ENCODE measurements around the gene USO1. TPM values are rescaled to one million over a fixed set of nuclear protein-coding genes. Genes with fewer than 3 reads are reported as not detected.
A peak's percentile ranks its signal among the peaks of the same experiment; 100 is the strongest.

Gene USO1
- total RNA-seq, 1 experiment from 2014 or later: 33.9 TPM

DNA sequence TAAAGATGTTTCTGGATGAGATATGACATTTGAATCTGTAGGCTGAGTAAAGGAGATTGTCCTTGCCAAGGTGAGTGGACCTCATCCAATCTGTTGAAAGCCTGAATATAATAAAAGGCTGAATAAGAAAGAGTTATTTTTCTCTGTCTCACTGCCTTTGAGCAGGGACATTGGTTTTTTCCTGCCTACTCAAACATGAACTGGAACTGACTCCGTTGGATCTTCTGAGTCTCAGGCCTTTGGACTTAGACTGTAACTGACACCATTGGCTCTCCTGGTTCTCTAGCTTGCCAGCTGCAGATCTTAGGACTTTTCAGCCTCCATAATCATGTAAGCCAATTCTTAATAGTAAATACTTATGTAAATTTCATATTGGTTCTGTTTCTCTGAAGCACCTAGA is 134.3 kb downstream of the USO1 start:
- no peaks in the 10 kb centered on the region for H3F3A ChIP-seq (ENCODE audit: insufficient read depth, low read depth)
- DNase-seq: no peak
- no peak overlapping the region for H3K4me2 ChIP-seq
- no peak overlapping the region for H2AFZ ChIP-seq
- intact Hi-C loops (cut with micrococcal nuclease; ENCODE audit: unreplicated experiment): no loop called here
- H3K9me3 ChIP-seq (ENCODE audit: insufficient read depth, low read depth): no peaks in the 10 kb centered on the region
- no peaks in the 10 kb centered on the region for H3K36me3 ChIP-seq (ENCODE audit: low read depth)
- TF ChIP-seq EZH2 (IDR thresholded peaks at IDR 0.05; ENCODE audit: low read depth): no peak
- TF ChIP-seq, protein P1, sequence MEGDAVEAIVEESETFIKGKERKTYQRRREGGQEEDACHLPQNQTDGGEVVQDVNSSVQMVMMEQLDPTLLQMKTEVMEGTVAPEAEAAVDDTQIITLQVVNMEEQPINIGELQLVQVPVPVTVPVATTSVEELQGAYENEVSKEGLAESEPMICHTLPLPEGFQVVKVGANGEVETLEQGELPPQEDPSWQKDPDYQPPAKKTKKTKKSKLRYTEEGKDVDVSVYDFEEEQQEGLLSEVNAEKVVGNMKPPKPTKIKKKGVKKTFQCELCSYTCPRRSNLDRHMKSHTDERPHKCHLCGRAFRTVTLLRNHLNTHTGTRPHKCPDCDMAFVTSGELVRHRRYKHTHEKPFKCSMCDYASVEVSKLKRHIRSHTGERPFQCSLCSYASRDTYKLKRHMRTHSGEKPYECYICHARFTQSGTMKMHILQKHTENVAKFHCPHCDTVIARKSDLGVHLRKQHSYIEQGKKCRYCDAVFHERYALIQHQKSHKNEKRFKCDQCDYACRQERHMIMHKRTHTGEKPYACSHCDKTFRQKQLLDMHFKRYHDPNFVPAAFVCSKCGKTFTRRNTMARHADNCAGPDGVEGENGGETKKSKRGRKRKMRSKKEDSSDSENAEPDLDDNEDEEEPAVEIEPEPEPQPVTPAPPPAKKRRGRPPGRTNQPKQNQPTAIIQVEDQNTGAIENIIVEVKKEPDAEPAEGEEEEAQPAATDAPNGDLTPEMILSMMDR (conservative IDR thresholded peaks at IDR 0.05): no peak
- no peaks in the 10 kb centered on the region for H3K79me2 ChIP-seq (ENCODE audit: low read depth)
- no peaks in the 10 kb centered on the region for H3K9me2 ChIP-seq (ENCODE audit: insufficient read depth)
- no TSS peak for BruUV-seq (replicated peaks)
- POLR2A ChIA-PET (ENCODE audit: unreplicated experiment): no interaction called here
- H3K27me3 ChIP-seq (ENCODE audit: insufficient read depth, low read depth): no peaks in the 10 kb centered on the region
- H3K4me1 ChIP-seq (replicated peaks; ENCODE audit: insufficient read depth): no peaks in the 10 kb centered on the region
- H4K20me1 ChIP-seq (ENCODE audit: insufficient read depth): no peaks in the 10 kb centered on the region
- H3K27ac ChIP-seq: no peak overlapping the region
- no peak overlapping the region for H3K4me3 ChIP-seq
- CTCF ChIA-PET: no interaction called here

DNA sequence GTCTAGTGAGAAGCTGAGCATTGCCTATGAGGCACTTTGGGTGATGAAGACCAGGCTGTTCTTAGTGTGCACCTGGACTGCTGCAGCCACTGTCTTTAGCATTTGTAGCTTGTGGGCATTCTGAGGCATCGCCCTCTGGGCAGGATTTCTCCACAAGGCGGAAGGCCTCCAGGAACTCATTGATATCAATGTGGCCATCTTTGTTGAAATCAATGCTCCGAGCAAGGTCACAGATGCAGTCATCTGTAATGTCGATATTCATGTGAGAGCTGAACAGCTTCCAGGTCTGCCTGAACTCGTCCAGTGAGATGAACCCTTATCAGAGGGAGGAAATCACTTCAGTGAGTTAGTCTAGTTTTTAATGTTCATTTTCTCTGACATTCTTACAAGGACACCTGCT is 136.2 kb downstream of the USO1 start:
- H3F3A ChIP-seq (ENCODE audit: insufficient read depth, low read depth): no peaks in the 10 kb centered on the region
- no peaks in the 10 kb centered on the region for H3K4me1 ChIP-seq (replicated peaks; ENCODE audit: insufficient read depth)
- no TSS peak for BruUV-seq (replicated peaks)
- H3K9me2 ChIP-seq (ENCODE audit: insufficient read depth): no peaks in the 10 kb centered on the region
- no peaks in the 10 kb centered on the region for H3K36me3 ChIP-seq (ENCODE audit: low read depth)
- TF ChIP-seq, protein P1 (conservative IDR thresholded peaks at IDR 0.05): no peak
- TF ChIP-seq EZH2 (IDR thresholded peaks at IDR 0.05; ENCODE audit: low read depth): no peak
- peak in 1 of 2 experiments; percentile 57 for DNase-seq
- no peaks in the 10 kb centered on the region for H3K79me2 ChIP-seq (ENCODE audit: low read depth)
- H3K27ac ChIP-seq: no peak overlapping the region
- ChIA-PET CTCF (no interaction called here), POLR2A (ENCODE audit: unreplicated experiment) (no interaction called here)
- no peaks in the 10 kb centered on the region for H4K20me1 ChIP-seq (ENCODE audit: insufficient read depth)
- H3K9me3 ChIP-seq (ENCODE audit: insufficient read depth, low read depth): no peaks in the 10 kb centered on the region
- intact Hi-C loops (cut with micrococcal nuclease; ENCODE audit: unreplicated experiment): no loop called here
- H3K27me3 ChIP-seq (ENCODE audit: insufficient read depth, low read depth): no peaks in the 10 kb centered on the region
- H2AFZ ChIP-seq: peak overlapping the region; percentile 39; the same call in 1 of the 2 replicates
- H3K4me2 ChIP-seq: no peak overlapping the region
- H3K4me3 ChIP-seq: no peak overlapping the region

Other genes starting within 250 kb of the USO1 start
- 7.1 and 7.3 TPM in 2 replicates for gene RCHY1, start 210.2 kb upstream of the USO1 start, total RNA-seq (2021)
- 11.9 and 16.7 TPM in 2 replicates for gene THAP6, start 210.1 kb upstream of the USO1 start, total RNA-seq (2021)
- 0.24 TPM in 1 of 2 replicates, not detected in the other for gene ODAPH, start 168.5 kb upstream of the USO1 start, total RNA-seq (2021)
- gene CDKL2, start 94.0 kb upstream of the USO1 start, total RNA-seq (2021): 0.38 and 0.46 TPM in 2 replicates
- 102 and 105 TPM in 2 replicates for gene G3BP2, start 51.2 kb upstream of the USO1 start, total RNA-seq (2021)
- not detected in 2 replicates for gene PPEF2, start 177.9 kb downstream of the USO1 start, total RNA-seq (2021)
- gene NAAA, start 216.4 kb downstream of the USO1 start, total RNA-seq (2021): 3.6 and 3.9 TPM in 2 replicates

Data from PC-9 (cell line).